HPDE6-E6E7 (cell line): ENCODE results near the gene RPS5.

Experiments used
- DNase-seq: peaks from one replicate; pipeline ENCODE4 v3.0.0; 2011; ENCODE audit warnings: missing footprints; ENCODE audit errors: extremely low spot score

RPS5 gene

GRCh38 chr19:58385313-58385890, 1.7 kb upstream of the RPS5 start:
- no peak for DNase-seq

- no peak for DNase-seq
These were observed 1.0 kb upstream of the RPS5 start for GRCh38 chr19:58385891-58386575.

- no peak for DNase-seq
These were observed 487 bp downstream of the RPS5 start for GRCh38 chr19:58387338-58388174.

GRCh38 chr19:58388175-58388526, 1.1 kb downstream of the RPS5 start:
- DNase-seq: no peak

- no peak for DNase-seq
These were observed 6.1 kb downstream of the RPS5 start for GRCh38 chr19:58392945-58393724.

GRCh38 chr19:58393725-58394033, 6.6 kb downstream of the RPS5 start:
- no peak for DNase-seq

GRCh38 chr19:58394821-58395219, 7.8 kb downstream of the RPS5 start:
- no peak for DNase-seq

- DNase-seq: peak; percentile 88
These were observed 8.3 kb downstream of the RPS5 start, which contains the start of gene RNF225 for GRCh38 chr19:58395220-58395978. Gene RNF225, plus strand, starts transcription at chr19:58395656. Its CDS starts 434 bp downstream, at chr19:58396090.

GRCh38 chr19:58395979-58396627, 9.0 kb downstream of the RPS5 start:
- no peak for DNase-seq

- DNase-seq: no peak
These were observed 9.8 kb downstream of the RPS5 start for GRCh38 chr19:58396691-58397532.

GRCh38 chr19:58397533-58398037, 10.5 kb downstream of the RPS5 start:
- no peak for DNase-seq

- no peak for DNase-seq
These were observed 11.0 kb downstream of the RPS5 start for GRCh38 chr19:58398087-58398486.

GRCh38 chr19:58398545-58398944, 11.5 kb downstream of the RPS5 start:
- no peak for DNase-seq

- no peak for DNase-seq
These were observed 12.8 kb downstream of the RPS5 start for GRCh38 chr19:58399903-58400302.

GRCh38 chr19:58400316-58400915, 13.3 kb downstream of the RPS5 start:
- no peak for DNase-seq

GRCh38 chr19:58400916-58401839, 14.1 kb downstream of the RPS5 start:
- DNase-seq: peak; percentile 95

GRCh38 chr19:58401840-58402421, 14.9 kb downstream of the RPS5 start:
- DNase-seq: no peak
